MM.1S (cell line): ENCODE results near the gene CXCL5.

Experiments
- EZH2 ChIP-seq: fragments of 300-600 bp; sonication (generic); optimal IDR thresholded peaks from 2 replicates; pipeline ENCODE3; 2017; ENCODE audit warnings: low read depth, mild to moderate bottlenecking, antibody characterized with exemption, low read length, mixed read lengths
- EZH2phosphoT487 ChIP-seq: fragments of 300-600 bp; sonication (generic); IDR thresholded peaks from 2 replicates; pipeline ENCODE4 v1.6.1; 2018; ENCODE audit warnings: antibody characterized with exemption, low read length
- TF ChIP-seq, protein P1 (sequence below): fragments of 300-600 bp; sonication (generic); IDR thresholded peaks from 2 replicates; pipeline ENCODE4 v1.5.1; 2016; ENCODE audit warnings: antibody characterized with exemption, low read length, mixed read lengths

DNA sequence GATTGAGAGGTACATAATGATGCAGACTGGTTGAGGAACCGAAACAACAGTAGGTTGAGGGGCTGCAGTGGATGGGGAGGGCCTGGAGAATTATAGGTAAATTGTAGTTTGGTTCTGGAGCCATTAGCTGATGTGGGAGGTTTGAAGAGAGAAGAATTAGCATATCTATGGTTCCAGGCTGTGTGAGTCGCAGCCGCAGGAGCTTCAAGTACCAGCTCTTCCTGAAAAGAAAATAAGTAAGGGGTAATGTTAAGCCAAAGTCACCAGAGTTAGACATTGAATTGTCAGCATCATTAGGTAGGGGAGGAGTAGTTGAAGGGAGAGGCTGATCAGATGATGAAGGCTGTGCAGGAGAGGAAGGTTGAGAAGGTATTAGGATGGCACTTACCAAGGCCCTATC is 46.1 kb downstream of the CXCL5 start:
- TF ChIP-seq, protein P1, sequence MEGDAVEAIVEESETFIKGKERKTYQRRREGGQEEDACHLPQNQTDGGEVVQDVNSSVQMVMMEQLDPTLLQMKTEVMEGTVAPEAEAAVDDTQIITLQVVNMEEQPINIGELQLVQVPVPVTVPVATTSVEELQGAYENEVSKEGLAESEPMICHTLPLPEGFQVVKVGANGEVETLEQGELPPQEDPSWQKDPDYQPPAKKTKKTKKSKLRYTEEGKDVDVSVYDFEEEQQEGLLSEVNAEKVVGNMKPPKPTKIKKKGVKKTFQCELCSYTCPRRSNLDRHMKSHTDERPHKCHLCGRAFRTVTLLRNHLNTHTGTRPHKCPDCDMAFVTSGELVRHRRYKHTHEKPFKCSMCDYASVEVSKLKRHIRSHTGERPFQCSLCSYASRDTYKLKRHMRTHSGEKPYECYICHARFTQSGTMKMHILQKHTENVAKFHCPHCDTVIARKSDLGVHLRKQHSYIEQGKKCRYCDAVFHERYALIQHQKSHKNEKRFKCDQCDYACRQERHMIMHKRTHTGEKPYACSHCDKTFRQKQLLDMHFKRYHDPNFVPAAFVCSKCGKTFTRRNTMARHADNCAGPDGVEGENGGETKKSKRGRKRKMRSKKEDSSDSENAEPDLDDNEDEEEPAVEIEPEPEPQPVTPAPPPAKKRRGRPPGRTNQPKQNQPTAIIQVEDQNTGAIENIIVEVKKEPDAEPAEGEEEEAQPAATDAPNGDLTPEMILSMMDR, result no peak
- TF ChIP-seq EZH2, result no peak
- no peak for TF ChIP-seq EZH2phosphoT487
